ENCODE results near the gene FBXW7.

DNA sequence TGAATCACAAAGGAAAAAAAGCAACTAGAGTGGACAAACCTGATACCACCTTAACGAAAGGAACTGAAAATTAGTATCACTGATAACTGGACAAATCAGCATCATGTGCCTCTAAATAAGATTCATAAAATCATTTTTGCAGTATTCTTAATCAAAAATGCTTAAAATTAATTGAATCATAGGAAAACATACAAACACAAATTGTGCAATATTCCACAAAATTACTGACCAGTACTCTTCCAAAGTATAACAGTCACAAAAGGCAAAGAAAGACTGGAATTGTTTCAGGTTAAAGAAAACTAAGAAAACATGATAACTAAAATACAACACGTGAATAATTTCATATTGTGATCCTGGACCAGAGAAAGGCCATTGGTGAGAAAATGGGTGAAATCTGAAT, 27.1 kb downstream of the FBXW7 start:
- TF ChIP-seq TCF7L2 (IDR thresholded peaks at IDR 0.05; ENCODE audit: borderline replicate concordance, low read depth, low read length) (no peak), GLI4 (tag by site-specific recombination; IDR thresholded peaks at IDR 0.05) (no peak)
